Adrenal gland (tissue), 12 donors: ENCODE measurements around the gene PIGQ. TPM values are rescaled to one million over a fixed set of nuclear protein-coding genes. Genes with fewer than 3 reads are reported as not detected.

Experiments
- DNase-seq, 7 donors: peaks; one replicate each; pipeline ENCODE4 v3.0.0-alpha.2; 2019 to 2020
- H3K27ac ChIP-seq, 5 donors: fragments of 200-600 bp; sonication (generic) in 4 of 5; 1 replicate in 3 of 5; 2 replicates in 2 of 5; pipeline versions ENCODE4 v1.5.1 to v1.8.0; 2016 to 2020; ENCODE audit warnings: mild to moderate bottlenecking in 1 of 5
- H3K27me3 ChIP-seq: fragments of 200-600 bp; 2 replicates; pipeline ENCODE4 v1.8.0; 2021
- H3K36me3 ChIP-seq, 2 donors: fragments of 200-600 bp; replicated peaks in 1 of 2; 1 replicate in 1 of 2; 2 replicates in 1 of 2; pipeline versions ENCODE4 v1.5.1 to v1.8.0; 2018 to 2022
- H3K4me1 ChIP-seq, 2 donors: fragments of 200-600 bp; replicated peaks in 1 of 2; 1 replicate in 1 of 2; 2 replicates in 1 of 2; pipeline versions ENCODE4 v1.5.1 to v1.8.0; 2018 to 2021
- H3K4me3 ChIP-seq, 4 donors: fragments of 200-600 bp; sonication (generic) in 3 of 4; one replicate each; pipeline ENCODE4 v1.5.1; 2016 to 2018
- H3K9me3 ChIP-seq, 3 donors: fragments of 200-600 bp; sonication (generic) in 1 of 3; replicated peaks in 1 of 3; 1 replicate in 2 of 3; 2 replicates in 1 of 3; pipeline versions ENCODE4 v1.5.1 to v1.8.0; 2016 to 2021
- CTCF ChIP-seq, 6 experiments: fragments of 450-650 bp in 4 of 6; fragments of 200-600 bp in 2 of 6; sonication (generic) in 1 of 6; IDR thresholded peaks; 1 replicate in 5 of 6; 2 replicates in 1 of 6; pipeline versions ENCODE4 v1.5.1 to v1.8.0; 2016 to 2021; ENCODE audit warnings: antibody characterized with exemption in 6 of 6, mild to moderate bottlenecking in 2 of 6, moderate library complexity in 1 of 6
- POLR2A ChIP-seq, 2 donors: fragments of 450-650 bp; IDR thresholded peaks; one replicate each; pipeline ENCODE4 v1.6.1; 2017; ENCODE audit warnings: antibody characterized with exemption in 2 of 2, mild to moderate bottlenecking in 2 of 2, moderate library complexity in 1 of 2
- WGBS, 4 donors: extraction: QIAGEN DNeasy Blood & Tissue Kit in 2 of 4; methylation state at CpG; one replicate each; pipeline versions ENCODE4 v1.1.5 to v1.1.7; 2013 to 2017; 5-methylcytosine and 5-hydroxymethylcytosine counted together
- intact Hi-C, 2 donors: fragments of 100-400 bp; cut with DNase I; formaldehyde crosslinking; loops; one replicate each; pipeline versions ENCODE4 v1.14.1 to v1.15.0; 2022 to 2023
- polyA plus RNA-seq, 3 donors: library from polyadenylated mRNA; stranded (reverse); fragments of 200-250 nt in 2 of 3; fragments of 350-450 nt in 1 of 3; fragmentation: Illumina TruSeq in 1 of 3; extraction: RNeasy Lipid Tissue Mini Kit (QIAGEN cat#74804) in 1 of 3; gene quantifications; one replicate each; pipeline ENCODE4 v1.2.3, GENCODE V29; 2013 to 2014
- total RNA-seq, 9 donors: library from RNA; depleted of rRNA in 4 of 9; stranded (reverse); fragments of >200 nt in 4 of 9; fragments of 120-200 nt in 1 of 9; fragmentation: NEBNext Ultra II Directional in 1 of 9; extraction: Animal tissue kit (Norgen Biotek cat#: 25700) in 1 of 9; gene quantifications; one replicate each; pipeline versions ENCODE4 v1.1.0 to v1.2.4, GENCODE V29; 2013 to 2023
- donor health status: healthy with polysubstance abuse.
- donor health status: Bipolar disorder and iron deficiency.
- donor health status: DM: yes; HTN: yes; CAD: no.
- donor health status: DM: no; HTN: no; CAD: no.
- donor health status: DM: no; HTN: no; CAD: no.
- donor health status: DM: yes; HTN: yes; CAD: no.

Gene PIGQ
- total and polyA plus RNA-seq, 12 donors: 12.7 to 317 (median 81.0) TPM

GRCh38 chr16:534135-534534, 35.6 kb upstream of the PIGQ start:
- Histone ChIP-seq H3K9me3 (no peaks in the 10 kb centered on the region), H3K36me3 (no peaks in the 10 kb centered on the region), H3K27me3 (no peaks in the 10 kb centered on the region), H3K27ac (peak overlapping the region in 1 of 5 donors; percentile 39), H3K4me1 (peaks cover 15 to 33% of the 10 kb centered on the region in 2 donors), H3K4me3 (no peak overlapping the region)
- intact Hi-C loops: no loop called here
- 62 to 85% (median 72%) methylated on average over 5 to 21 of the region's 21 CpGs for WGBS, 4 donors
- DNase-seq: no peak
- no peak for TF ChIP-seq CTCF (IDR thresholded peaks at IDR 0.05)
- TF ChIP-seq POLR2A (IDR thresholded peaks at IDR 0.05): no peak

- WGBS, 4 donors: 86 to 98% (median 88%) methylated on average over 8 to 27 of the region's 27 CpGs
- H3K27ac ChIP-seq: peak overlapping the region in 2 of 5 donors; percentile 0 to 1
- TF ChIP-seq CTCF (IDR thresholded peaks at IDR 0.05): no peak
- TF ChIP-seq POLR2A (IDR thresholded peaks at IDR 0.05): no peak
These were observed 34.8 kb upstream of the PIGQ start for GRCh38 chr16:534856-535445.

GRCh38 chr16:535446-536405, 34.0 kb upstream of the PIGQ start:
- TF ChIP-seq CTCF (IDR thresholded peaks at IDR 0.05) (no peak), POLR2A (IDR thresholded peaks at IDR 0.05) (no peak)
- no peaks in the 10 kb centered on the region for H3K27me3 ChIP-seq
- DNase-seq: peak; percentile 56 to 82 (median 73)
- H3K27ac ChIP-seq: peak overlapping the region in 2 of 5 donors; percentile 0 to 1
- intact Hi-C loops: no loop called here
- no peaks in the 10 kb centered on the region for H3K9me3 ChIP-seq
- H3K4me1 ChIP-seq: peaks cover 11 to 25% of the 10 kb centered on the region in 2 donors
- 68 to 100% (median 71%) methylated on average over 6 to 39 of the region's 39 CpGs for WGBS, 4 donors
- H3K36me3 ChIP-seq: no peaks in the 10 kb centered on the region
- no peak overlapping the region for H3K4me3 ChIP-seq

More at GRCh38 chr16:534856-535445, 34.8 kb upstream of the PIGQ start:
- intact Hi-C loops: no loop called here
- no peak for DNase-seq
- Histone ChIP-seq H3K36me3 (no peaks in the 10 kb centered on the region), H3K4me1 (peaks cover 11 to 25% of the 10 kb centered on the region in 2 donors), H3K9me3 (no peaks in the 10 kb centered on the region), H3K27me3 (no peaks in the 10 kb centered on the region), H3K4me3 (no peak overlapping the region)

GRCh38 chr16:536746-537145, 33.0 kb upstream of the PIGQ start:
- no peaks in the 10 kb centered on the region for H3K9me3 ChIP-seq
- 89 to 93% (median 92%) methylated on average over 17 of the region's 17 CpGs for WGBS, 4 donors

More at GRCh38 chr16:536746-537145, 33.0 kb upstream of the PIGQ start:
- no peak for TF ChIP-seq POLR2A (IDR thresholded peaks at IDR 0.05)
- TF ChIP-seq CTCF (IDR thresholded peaks at IDR 0.05): no peak
- Histone ChIP-seq H3K4me3 (no peak overlapping the region), H3K27ac (no peak overlapping the region), H3K27me3 (no peaks in the 10 kb centered on the region), H3K4me1 (peaks cover 11 to 25% of the 10 kb centered on the region in 2 donors), H3K36me3 (no peaks in the 10 kb centered on the region)
- intact Hi-C loops: no loop called here
- DNase-seq: no peak
